HG03097 (cell line): ENCODE measurements around the gene EPHB6.
A peak's percentile ranks its signal among the peaks of the same experiment; 100 is the strongest.

ENCODE experiments used
- ATAC-seq: cut with Tn5 transposase; IDR thresholded peaks from one replicate; pipeline ENCODE4 v1.9.1; 2021; ENCODE audit not compliant: unreplicated experiment, low FRiP score

EPHB6 gene, protein sequence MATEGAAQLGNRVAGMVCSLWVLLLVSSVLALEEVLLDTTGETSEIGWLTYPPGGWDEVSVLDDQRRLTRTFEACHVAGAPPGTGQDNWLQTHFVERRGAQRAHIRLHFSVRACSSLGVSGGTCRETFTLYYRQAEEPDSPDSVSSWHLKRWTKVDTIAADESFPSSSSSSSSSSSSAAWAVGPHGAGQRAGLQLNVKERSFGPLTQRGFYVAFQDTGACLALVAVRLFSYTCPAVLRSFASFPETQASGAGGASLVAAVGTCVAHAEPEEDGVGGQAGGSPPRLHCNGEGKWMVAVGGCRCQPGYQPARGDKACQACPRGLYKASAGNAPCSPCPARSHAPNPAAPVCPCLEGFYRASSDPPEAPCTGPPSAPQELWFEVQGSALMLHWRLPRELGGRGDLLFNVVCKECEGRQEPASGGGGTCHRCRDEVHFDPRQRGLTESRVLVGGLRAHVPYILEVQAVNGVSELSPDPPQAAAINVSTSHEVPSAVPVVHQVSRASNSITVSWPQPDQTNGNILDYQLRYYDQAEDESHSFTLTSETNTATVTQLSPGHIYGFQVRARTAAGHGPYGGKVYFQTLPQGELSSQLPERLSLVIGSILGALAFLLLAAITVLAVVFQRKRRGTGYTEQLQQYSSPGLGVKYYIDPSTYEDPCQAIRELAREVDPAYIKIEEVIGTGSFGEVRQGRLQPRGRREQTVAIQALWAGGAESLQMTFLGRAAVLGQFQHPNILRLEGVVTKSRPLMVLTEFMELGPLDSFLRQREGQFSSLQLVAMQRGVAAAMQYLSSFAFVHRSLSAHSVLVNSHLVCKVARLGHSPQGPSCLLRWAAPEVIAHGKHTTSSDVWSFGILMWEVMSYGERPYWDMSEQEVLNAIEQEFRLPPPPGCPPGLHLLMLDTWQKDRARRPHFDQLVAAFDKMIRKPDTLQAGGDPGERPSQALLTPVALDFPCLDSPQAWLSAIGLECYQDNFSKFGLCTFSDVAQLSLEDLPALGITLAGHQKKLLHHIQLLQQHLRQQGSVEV

GRCh38 chr7:142854372-142855113 lies at the start of gene EPHB6:
Gene EPHB6 (plus strand): TSS chr7:142855076. CDS start chr7:142863228, 8,152 bp downstream.
- peak; percentile 53 for ATAC-seq

GRCh38 chr7:142805350-142806021 lies 49.4 kb upstream of the EPHB6 start:
- ATAC-seq: no peak

GRCh38 chr7:142806022-142806356 lies 48.9 kb upstream of the EPHB6 start:
- ATAC-seq: no peak

GRCh38 chr7:142806957-142807356 lies 47.9 kb upstream of the EPHB6 start:
- no peak for ATAC-seq

DNA sequence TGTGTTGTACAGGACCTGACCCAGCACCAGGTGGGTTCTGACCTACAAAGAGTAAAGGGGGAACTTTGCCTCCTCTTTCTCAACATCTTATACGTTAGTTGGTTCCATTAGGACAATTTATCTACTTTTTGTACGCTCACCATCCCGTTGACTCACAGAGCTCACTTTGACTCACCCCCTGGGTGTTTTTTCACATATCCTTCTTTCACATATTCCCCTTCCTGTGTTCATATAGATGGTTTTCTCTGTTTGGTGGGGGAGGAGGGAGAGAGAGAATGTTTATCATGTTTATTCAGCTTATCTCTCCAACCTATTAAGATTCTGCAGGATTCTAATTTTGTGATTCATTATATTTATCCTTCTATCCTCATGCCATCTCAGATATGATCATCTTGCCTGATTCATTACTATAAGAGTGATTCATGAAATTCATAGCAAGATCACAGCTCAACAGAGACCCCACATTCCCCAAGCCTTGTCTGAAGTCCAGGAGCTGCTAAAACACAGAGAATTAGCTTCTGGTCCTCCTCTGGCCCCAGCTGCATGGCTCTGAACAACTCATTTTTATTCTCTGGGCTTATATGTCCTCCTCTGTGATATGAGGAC lies 46.9 kb upstream of the EPHB6 start:
- no peak for ATAC-seq

DNA sequence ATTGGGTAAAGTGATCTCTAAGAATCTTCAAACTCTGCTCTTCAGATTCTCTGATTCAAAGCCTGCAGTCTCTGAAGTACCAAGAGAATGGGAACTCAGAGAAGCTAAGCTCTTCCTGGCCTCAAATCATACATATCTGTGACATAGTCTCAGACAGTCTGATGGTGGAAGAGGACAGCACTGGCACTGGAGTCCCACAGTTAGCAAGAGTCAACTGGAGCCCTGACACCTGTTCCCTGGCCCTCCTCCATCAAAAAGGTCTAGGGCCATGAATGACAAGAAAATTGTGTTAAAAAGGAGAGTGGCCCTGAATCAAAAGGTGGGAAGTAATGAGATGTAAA lies 46.4 kb upstream of the EPHB6 start:
- ATAC-seq: peak; percentile 19

- ATAC-seq: peak; percentile 82
Measured at GRCh38 chr7:142808802-142809583, 45.9 kb upstream of the EPHB6 start.

GRCh38 chr7:142809671-142810070 lies 45.2 kb upstream of the EPHB6 start:
- peak; percentile 11 for ATAC-seq

DNA sequence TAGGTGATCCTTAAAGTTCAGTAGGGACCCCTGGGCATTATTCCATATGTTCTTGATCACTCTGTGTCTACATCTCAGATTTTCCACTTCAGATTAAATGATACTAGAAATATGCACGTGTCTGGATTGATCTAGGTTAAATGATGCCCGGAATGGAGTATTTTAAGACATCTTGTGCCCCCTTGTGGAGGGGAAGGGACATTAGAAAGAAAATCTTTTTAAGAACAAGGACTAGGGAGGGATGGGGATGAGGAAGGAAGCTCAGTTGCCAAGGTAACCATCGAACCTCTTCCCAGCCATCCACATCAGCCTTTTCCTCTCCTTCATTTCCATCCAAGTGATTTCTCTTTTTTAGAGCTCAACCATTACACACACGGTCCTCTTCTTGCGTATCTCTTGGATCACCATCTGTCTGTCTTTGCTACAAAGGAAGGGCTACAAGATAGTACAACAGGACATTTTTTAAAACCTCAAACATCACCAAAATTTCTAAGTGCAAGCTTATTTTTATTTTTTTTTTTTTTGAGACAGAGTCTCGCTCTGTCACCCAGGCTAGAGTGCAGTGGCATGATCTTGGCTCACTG lies 43.6 kb upstream of the EPHB6 start:
- no peak for ATAC-seq

- ATAC-seq: no peak
Measured at GRCh38 chr7:142812437-142813215, 42.2 kb upstream of the EPHB6 start.

- no peak for ATAC-seq
Measured at GRCh38 chr7:142813226-142813625, 41.6 kb upstream of the EPHB6 start.

DNA sequence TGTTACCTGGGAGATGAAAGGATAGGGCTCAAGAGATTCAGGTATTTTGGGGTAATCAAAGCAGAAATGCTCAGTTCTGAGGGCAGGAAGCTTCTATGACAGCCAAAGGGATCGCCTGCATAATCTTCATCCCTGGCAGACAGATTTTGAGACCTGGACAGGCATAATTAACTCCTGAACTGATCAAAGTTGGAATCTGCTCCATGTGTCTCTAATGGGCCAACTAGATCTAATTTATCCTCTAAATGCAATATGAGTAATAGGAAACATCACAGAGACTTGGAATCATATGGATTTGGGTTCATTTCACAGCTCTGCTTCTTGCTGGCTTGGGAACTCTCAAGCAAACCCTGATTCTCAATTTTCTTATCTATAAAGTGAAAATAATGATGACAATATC lies 41.2 kb upstream of the EPHB6 start:
- no peak for ATAC-seq

GRCh38 chr7:142814451-142814850 lies 40.4 kb upstream of the EPHB6 start:
- no peak for ATAC-seq

DNA sequence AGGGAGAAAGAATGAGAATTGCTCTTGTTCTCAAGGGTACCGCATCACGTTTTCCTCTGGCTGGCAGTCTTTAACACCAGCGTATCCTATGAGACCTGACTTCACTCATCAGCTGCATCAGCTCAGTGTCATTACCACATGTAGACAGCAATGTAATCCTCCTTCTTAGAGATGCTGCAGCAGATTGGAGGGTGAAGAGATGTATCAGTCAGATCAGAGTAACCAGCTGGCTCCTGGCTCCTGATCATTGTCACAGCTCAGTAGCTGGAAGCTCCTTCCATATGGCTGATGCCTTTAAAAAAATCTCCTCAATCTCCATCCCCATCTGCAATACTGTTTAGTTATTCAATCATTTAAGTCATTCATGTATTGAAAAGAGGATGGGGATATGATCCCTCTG lies 39.7 kb upstream of the EPHB6 start:
- ATAC-seq: no peak

DNA sequence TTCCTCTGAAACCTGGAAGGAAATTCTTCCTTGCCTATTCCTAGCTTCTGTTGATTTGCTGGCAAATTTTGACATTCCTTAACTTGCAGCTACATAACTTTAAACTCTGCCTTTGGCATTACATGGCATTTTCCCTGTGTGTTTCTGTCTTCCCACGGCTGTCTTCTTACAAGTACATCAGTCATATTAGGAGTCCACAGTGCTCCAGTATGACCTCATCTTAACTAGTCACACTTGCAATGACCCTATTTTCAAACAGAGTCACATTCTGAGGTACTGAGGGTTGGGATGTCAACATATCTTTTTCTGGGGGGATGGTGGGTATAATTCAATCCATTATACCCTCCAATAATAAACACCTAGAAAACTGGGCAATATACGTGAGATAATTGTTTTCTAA lies 37.4 kb upstream of the EPHB6 start:
- ATAC-seq: no peak

DNA sequence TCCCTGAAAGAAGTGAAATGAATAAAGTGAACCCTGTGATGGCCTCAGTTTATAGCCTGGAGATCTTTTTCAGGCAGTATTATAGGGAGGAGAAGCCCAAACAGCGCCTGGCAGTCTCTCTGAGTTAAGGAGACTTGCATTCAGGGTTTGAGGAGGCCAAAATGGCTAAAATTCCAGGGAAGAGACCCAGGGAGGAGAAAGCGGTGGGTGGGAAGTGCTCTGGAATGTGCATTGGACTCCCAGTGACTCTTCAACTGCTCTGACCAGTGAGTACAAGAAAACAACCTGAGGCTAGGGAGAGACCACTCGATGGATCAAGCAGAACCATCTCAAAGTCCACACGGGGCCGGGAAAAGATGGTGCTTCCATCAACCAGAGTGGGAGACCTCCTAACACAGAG lies 35.3 kb upstream of the EPHB6 start:
- no peak for ATAC-seq

DNA sequence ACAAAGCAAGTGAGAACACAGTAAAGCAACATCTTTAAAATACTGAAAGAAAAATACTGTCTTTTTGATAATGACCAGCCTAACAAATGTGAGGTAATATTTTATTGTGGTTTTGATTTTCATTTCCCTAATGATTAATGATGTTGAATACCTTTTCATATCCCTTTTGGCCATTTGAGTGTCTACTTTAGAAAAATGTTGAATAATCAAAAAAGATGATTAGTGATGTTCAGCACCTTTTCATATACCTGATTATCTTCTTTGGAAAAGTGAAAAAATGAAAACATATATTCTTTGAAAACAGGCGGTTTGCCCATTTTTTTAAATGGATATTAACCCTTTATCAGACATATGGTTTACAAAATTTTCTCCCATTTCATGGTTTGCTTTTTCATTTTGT lies 32.2 kb upstream of the EPHB6 start:
- ATAC-seq: no peak

- no peak for ATAC-seq
Measured at GRCh38 chr7:142827951-142828500, 26.9 kb upstream of the EPHB6 start.
